Tibial nerve (tissue), 4 donors: Measurements from ENCODE around the gene NDUFA13.

Experiments used
- CTCF ChIP-seq, 5 experiments: fragments of 200-600 bp in 3 of 5; fragments of 450-650 bp in 2 of 5; sonication (generic) in 3 of 5; IDR thresholded peaks; one replicate each; pipeline ENCODE4 v1.5.1; 2016 to 2019; ENCODE audit warnings: antibody characterized with exemption in 5 of 5, mild to moderate bottlenecking in 3 of 5, moderate library complexity in 2 of 5
- EP300 ChIP-seq, 2 donors: sonication (generic); formaldehyde crosslinking; IDR thresholded peaks; one replicate each; pipeline ENCODE4 v1.6.1; 2017; ENCODE audit warnings: antibody characterized with exemption in 2 of 2, mild to moderate bottlenecking in 1 of 2
- POLR2A ChIP-seq, 2 donors: fragments of 450-650 bp; IDR thresholded peaks; one replicate each; pipeline ENCODE4 v1.6.1; 2017; ENCODE audit warnings: antibody characterized with exemption in 2 of 2, mild to moderate bottlenecking in 2 of 2, moderate library complexity in 2 of 2

DNA sequence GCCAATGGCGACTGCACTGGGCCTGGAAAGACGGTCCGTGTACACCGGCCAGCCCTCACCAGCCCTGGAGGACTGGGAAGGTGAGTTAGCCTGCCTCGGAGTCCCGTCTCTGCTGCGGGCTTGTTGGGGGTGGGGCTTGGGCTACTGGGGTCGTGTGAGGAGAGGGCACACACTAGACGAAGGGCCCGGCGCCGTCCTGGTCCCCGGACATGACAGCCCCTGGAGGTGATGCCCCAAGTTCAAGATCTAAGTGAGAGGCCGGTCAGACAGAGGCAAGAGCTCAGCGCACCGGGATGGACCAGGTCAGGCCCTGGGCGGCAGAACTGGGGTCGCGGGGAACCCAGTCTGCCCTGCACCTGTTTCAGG lies 23.7 kb downstream of the NDUFA13 start:
- TF ChIP-seq CTCF (IDR thresholded peaks at IDR 0.05) (no peak), POLR2A (IDR thresholded peaks at IDR 0.05) (no peak), EP300 (IDR thresholded peaks at IDR 0.05) (no peak)
